Psoas muscle (tissue), 8 donors: ENCODE data around the gene CHRNG. TPM values are rescaled to one million over a fixed set of nuclear protein-coding genes. Genes with fewer than 3 reads are reported as not detected.

Source experiments
- ATAC-seq, 4 donors: fragments of 200-7000 bp; cut with Tn5 transposase; one replicate each; pipeline ENCODE4 v1.9.1; 2020; ENCODE audit warnings: moderate library complexity in 3 of 4, mild to moderate bottlenecking in 2 of 4
- DNase-seq, 2 donors: peaks; one replicate each; pipeline ENCODE4 v3.0.0-alpha.2; 2020
- H3K27ac ChIP-seq: fragments of 200-600 bp; one replicate; pipeline ENCODE4 v1.8.0; 2022
- H3K27me3 ChIP-seq, 3 donors: fragments of 200-600 bp in 1 of 3; one replicate each; pipeline versions ENCODE4 v1.6.1 to v1.8.0; 2013 to 2022; ENCODE audit warnings: low read length in 2 of 3, mild to moderate bottlenecking in 2 of 3, moderate library complexity in 1 of 3; ENCODE audit not compliant: insufficient read depth in 3 of 3
- H3K36me3 ChIP-seq, 2 donors: fragments of 200-600 bp in 1 of 2; one replicate each; pipeline versions ENCODE4 v1.6.1 to v1.8.0; 2013 to 2022; ENCODE audit warnings: low read depth in 1 of 2, mild to moderate bottlenecking in 1 of 2, moderate library complexity in 1 of 2; ENCODE audit not compliant: insufficient read depth in 1 of 2
- H3K4me1 ChIP-seq: fragments of 200-600 bp; one replicate; pipeline ENCODE4 v1.8.0; 2022
- H3K4me3 ChIP-seq: fragments of 200-600 bp; one replicate; pipeline ENCODE4 v1.8.0; 2022; ENCODE audit warnings: mild to moderate bottlenecking
- H3K9me3 ChIP-seq: fragments of 200-600 bp; one replicate; pipeline ENCODE4 v1.8.0; 2022
- CTCF ChIP-seq: fragments of 200-600 bp; IDR thresholded peaks from one replicate; pipeline ENCODE4 v1.8.0; 2022; ENCODE audit warnings: antibody characterized with exemption
- WGBS, 3 donors: extraction: QIAGEN DNeasy Blood & Tissue Kit; methylation state at CpG; one replicate each; pipeline versions ENCODE4 v1.1.6 to v1.1.7; 2013; 5-methylcytosine and 5-hydroxymethylcytosine counted together
- intact Hi-C, 2 donors: fragments of 100-400 bp; cut with DNase I; formaldehyde crosslinking; loops; one replicate each; pipeline versions ENCODE4 v1.11.0 to v1.14.2; 2022
- polyA plus RNA-seq, 3 donors: library from polyadenylated mRNA; stranded (reverse); fragments of 200-250 nt; gene quantifications; one replicate each; pipeline ENCODE4 v1.2.3, GENCODE V29; 2013
- total RNA-seq, 4 donors: library from RNA; stranded (reverse); fragmentation: NEBNext Ultra II Directional in 2 of 4; extraction: Animal tissue kit (Norgen Biotek cat#: 25700) in 2 of 4; gene quantifications; one replicate each; pipeline versions ENCODE4 v1.2.1 to v1.2.4, GENCODE V29; 2021 to 2023
- donor health status: healthy with polysubstance abuse.
- donor health status: DM: no; HTN: no; CAD: no; lungs with moderate emphysema.
- donor health status: Bipolar disorder and iron deficiency.
- donor health status: healthy.
- donor health status: DM: yes; HTN: yes; CAD: no.
- donor health status: DM: no; HTN: no; CAD: no.
- donor health status: DM: no; HTN: no; CAD: no.
- donor health status: DM: yes; HTN: yes; CAD: no.

The CHRNG gene
- total and polyA plus RNA-seq, 7 donors, result 0.68 to 94.1 (median 6.9) TPM

- WGBS, 3 donors, result 59 to 67% (median 63%) methylated on average over 5 of the region's 5 CpGs
- no peaks in the 10 kb centered on the region for H3K27me3 ChIP-seq
- ATAC-seq (peak; percentile 57 to 72 (median 62)), DNase-seq (peak in 1 of 2 donors; percentile 56)
- peak; percentile 53 for TF ChIP-seq CTCF
- H3K4me3 ChIP-seq, result no peak overlapping the region
- peak overlapping the region; percentile 70 for H3K27ac ChIP-seq
- H3K9me3 ChIP-seq, result no peaks in the 10 kb centered on the region
- peaks cover 0 to 39% of the 10 kb centered on the region in 2 donors for H3K36me3 ChIP-seq
- H3K4me1 ChIP-seq, result peaks cover 16% of the 10 kb centered on the region
- intact Hi-C loops, result no loop called here
Observed at GRCh38 chr2:232537079-232537478, 2.4 kb upstream of the CHRNG start.

- Histone ChIP-seq H3K9me3 (no peaks in the 10 kb centered on the region), H3K27me3 (no peaks in the 10 kb centered on the region), H3K36me3 (peaks cover 0 to 37% of the 10 kb centered on the region in 2 donors), H3K4me1 (peaks cover 16% of the 10 kb centered on the region), H3K4me3 (no peak overlapping the region), H3K27ac (peak overlapping the region; percentile 70)
- no peak for TF ChIP-seq CTCF
- intact Hi-C loops, result no loop called here
- WGBS, 3 donors, result 35 to 53% (median 37%) methylated on average over 4 of the region's 4 CpGs
- peak in 1 of 2 donors; percentile 68 for DNase-seq
- peak; percentile 30 to 74 (median 52) for ATAC-seq
Observed at GRCh38 chr2:232537499-232537898, 2.0 kb upstream of the CHRNG start.

GRCh38 chr2:232538671-232539070 lies 821 bp upstream of the CHRNG start:
- Histone ChIP-seq H3K9me3 (no peaks in the 10 kb centered on the region), H3K27ac (peak overlapping the region; percentile 69), H3K4me1 (peaks cover 16% of the 10 kb centered on the region), H3K36me3 (peaks cover 0 to 25% of the 10 kb centered on the region in 2 donors), H3K4me3 (no peak overlapping the region), H3K27me3 (no peaks in the 10 kb centered on the region)
- no peak for TF ChIP-seq CTCF
- intact Hi-C loops, result no loop called here
- DNase-seq (peak in 1 of 2 donors; percentile 42), ATAC-seq (no peak)
- WGBS, 3 donors, result 48 to 63% (median 61%) methylated on average over 3 to 4 of the region's 4 CpGs

GRCh38 chr2:232540441-232541041 lies 1.0 kb downstream of the CHRNG start:
- H3K27me3 ChIP-seq, result no peaks in the 10 kb centered on the region
- 76 to 90% (median 84%) methylated on average over 17 of the region's 17 CpGs for WGBS, 3 donors
- peak in 1 of 2 donors; percentile 48 for DNase-seq

More at GRCh38 chr2:232540441-232541041, 1.0 kb downstream of the CHRNG start:
- intact Hi-C loops, result no loop called here
- no peak overlapping the region for H3K27ac ChIP-seq
- H3K36me3 ChIP-seq, result peaks cover 0 to 14% of the 10 kb centered on the region in 2 donors
- peaks cover 16% of the 10 kb centered on the region for H3K4me1 ChIP-seq
- H3K9me3 ChIP-seq, result no peaks in the 10 kb centered on the region
- H3K4me3 ChIP-seq, result peak overlapping the region; percentile 58
- no peak for TF ChIP-seq CTCF
- ATAC-seq, result no peak
